ENCODE results near the gene MRPL49. TPM values are rescaled to one million over a fixed set of nuclear protein-coding genes. Genes with fewer than 3 reads are reported as not detected.

MRPL49 gene
- total and polyA plus RNA-seq, 9 of the 15 experiments (the other 6 are each of a cell fraction or from before 2014, with no cell fraction given), result 74.3 to 132 (median 91.2) TPM

DNA sequence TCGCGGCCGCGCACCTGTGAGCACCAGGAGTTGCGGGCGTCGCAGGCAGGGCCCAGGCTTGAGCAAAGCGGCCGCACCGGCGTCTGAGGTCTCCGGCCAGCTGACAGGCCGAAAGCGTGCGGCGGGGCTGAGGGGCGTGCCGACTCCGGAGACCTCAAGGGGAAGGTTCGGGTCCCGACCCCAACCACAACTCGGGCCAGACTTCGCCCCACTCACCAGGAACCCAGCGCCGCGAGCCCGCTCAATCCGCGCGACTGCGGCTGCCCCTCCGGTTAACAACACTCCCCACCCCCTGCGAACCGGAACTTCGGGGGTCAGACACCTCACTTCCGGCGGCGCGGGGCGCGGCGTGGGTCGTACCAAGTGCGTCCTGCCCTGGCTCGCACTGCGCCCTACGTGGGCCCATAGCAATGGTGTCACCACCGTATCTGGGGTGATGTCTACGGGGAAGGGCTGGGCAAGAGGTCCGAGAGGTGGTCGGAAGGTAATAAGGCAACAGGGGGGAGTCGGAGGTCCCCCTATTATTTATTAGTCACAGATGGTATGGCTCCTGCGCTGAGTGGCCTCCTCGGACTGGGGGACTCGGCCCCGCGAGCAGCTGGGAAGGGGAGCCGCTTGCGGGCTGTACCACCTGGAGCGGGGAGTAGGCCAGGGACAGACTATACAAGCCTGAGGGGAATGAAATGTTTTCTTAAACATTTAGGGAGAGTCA, 12.3 kb downstream of the MRPL49 start, which contains the start of gene SYVN1 (continued):
- TF ChIP-seq, protein P1, sequence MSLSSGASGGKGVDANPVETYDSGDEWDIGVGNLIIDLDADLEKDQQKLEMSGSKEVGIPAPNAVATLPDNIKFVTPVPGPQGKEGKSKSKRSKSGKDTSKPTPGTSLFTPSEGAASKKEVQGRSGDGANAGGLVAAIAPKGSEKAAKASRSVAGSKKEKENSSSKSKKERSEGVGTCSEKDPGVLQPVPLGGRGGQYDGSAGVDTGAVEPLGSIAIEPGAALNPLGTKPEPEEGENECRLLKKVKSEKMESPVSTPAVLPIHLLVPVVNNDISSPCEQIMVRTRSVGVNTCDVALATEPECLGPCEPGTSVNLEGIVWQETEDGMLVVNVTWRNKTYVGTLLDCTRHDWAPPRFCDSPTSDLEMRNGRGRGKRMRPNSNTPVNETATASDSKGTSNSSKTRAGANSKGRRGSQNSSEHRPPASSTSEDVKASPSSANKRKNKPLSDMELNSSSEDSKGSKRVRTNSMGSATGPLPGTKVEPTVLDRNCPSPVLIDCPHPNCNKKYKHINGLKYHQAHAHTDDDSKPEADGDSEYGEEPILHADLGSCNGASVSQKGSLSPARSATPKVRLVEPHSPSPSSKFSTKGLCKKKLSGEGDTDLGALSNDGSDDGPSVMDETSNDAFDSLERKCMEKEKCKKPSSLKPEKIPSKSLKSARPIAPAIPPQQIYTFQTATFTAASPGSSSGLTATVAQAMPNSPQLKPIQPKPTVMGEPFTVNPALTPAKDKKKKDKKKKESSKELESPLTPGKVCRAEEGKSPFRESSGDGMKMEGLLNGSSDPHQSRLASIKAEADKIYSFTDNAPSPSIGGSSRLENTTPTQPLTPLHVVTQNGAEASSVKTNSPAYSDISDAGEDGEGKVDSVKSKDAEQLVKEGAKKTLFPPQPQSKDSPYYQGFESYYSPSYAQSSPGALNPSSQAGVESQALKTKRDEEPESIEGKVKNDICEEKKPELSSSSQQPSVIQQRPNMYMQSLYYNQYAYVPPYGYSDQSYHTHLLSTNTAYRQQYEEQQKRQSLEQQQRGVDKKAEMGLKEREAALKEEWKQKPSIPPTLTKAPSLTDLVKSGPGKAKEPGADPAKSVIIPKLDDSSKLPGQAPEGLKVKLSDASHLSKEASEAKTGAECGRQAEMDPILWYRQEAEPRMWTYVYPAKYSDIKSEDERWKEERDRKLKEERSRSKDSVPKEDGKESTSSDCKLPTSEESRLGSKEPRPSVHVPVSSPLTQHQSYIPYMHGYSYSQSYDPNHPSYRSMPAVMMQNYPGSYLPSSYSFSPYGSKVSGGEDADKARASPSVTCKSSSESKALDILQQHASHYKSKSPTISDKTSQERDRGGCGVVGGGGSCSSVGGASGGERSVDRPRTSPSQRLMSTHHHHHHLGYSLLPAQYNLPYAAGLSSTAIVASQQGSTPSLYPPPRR (CRISPR knock-in tag; IDR thresholded peaks at IDR 0.05; ENCODE audit: borderline replicate concordance), result peak; percentile 87; the same call in 1 of the 2 replicates
- TF ChIP-seq GATAD2B (IDR thresholded peaks at IDR 0.05; ENCODE audit: borderline replicate concordance), result 0 out of 2 replicates have a peak, but pooled peaks have one; percentile 39
- peak; percentile 43 for TF ChIP-seq FUS (optimal IDR thresholded peaks at IDR 0.05; ENCODE audit: low read depth, low read length)
- TF ChIP-seq SRSF7 (optimal IDR thresholded peaks at IDR 0.05; ENCODE audit: low read depth, low read length), result no peak
- TF ChIP-seq, protein P2, sequence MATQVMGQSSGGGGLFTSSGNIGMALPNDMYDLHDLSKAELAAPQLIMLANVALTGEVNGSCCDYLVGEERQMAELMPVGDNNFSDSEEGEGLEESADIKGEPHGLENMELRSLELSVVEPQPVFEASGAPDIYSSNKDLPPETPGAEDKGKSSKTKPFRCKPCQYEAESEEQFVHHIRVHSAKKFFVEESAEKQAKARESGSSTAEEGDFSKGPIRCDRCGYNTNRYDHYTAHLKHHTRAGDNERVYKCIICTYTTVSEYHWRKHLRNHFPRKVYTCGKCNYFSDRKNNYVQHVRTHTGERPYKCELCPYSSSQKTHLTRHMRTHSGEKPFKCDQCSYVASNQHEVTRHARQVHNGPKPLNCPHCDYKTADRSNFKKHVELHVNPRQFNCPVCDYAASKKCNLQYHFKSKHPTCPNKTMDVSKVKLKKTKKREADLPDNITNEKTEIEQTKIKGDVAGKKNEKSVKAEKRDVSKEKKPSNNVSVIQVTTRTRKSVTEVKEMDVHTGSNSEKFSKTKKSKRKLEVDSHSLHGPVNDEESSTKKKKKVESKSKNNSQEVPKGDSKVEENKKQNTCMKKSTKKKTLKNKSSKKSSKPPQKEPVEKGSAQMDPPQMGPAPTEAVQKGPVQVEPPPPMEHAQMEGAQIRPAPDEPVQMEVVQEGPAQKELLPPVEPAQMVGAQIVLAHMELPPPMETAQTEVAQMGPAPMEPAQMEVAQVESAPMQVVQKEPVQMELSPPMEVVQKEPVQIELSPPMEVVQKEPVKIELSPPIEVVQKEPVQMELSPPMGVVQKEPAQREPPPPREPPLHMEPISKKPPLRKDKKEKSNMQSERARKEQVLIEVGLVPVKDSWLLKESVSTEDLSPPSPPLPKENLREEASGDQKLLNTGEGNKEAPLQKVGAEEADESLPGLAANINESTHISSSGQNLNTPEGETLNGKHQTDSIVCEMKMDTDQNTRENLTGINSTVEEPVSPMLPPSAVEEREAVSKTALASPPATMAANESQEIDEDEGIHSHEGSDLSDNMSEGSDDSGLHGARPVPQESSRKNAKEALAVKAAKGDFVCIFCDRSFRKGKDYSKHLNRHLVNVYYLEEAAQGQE (IDR thresholded peaks at IDR 0.05; ENCODE audit: borderline replicate concordance), result no peak
- TF ChIP-seq, protein P2 (CRISPR knock-in tag; IDR thresholded peaks at IDR 0.05; ENCODE audit: low read depth), result peak; percentile 70; the same call in 1 of the 2 replicates
- peak; percentile 3; the same call in 1 of the 2 replicates for TF ChIP-seq ATF1 (CRISPR knock-in tag; IDR thresholded peaks at IDR 0.05)
- TF ChIP-seq ATF1 (tag; IDR thresholded peaks at IDR 0.05), result peak; percentile 95
- peak; percentile 90 for TF ChIP-seq POLR2B (IDR thresholded peaks at IDR 0.05; ENCODE audit: low read depth, partially characterized antibody)
- peak; percentile 47; the same call in 1 of the 2 replicates for TF ChIP-seq TEAD4 (IDR thresholded peaks at IDR 0.05; ENCODE audit: low read length)
- no peak for TF ChIP-seq TEAD4 (CRISPR knock-in tag; IDR thresholded peaks at IDR 0.05; ENCODE audit: borderline replicate concordance)
- TF ChIP-seq, protein P3, sequence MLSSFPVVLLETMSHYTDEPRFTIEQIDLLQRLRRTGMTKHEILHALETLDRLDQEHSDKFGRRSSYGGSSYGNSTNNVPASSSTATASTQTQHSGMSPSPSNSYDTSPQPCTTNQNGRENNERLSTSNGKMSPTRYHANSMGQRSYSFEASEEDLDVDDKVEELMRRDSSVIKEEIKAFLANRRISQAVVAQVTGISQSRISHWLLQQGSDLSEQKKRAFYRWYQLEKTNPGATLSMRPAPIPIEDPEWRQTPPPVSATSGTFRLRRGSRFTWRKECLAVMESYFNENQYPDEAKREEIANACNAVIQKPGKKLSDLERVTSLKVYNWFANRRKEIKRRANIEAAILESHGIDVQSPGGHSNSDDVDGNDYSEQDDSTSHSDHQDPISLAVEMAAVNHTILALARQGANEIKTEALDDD (IDR thresholded peaks at IDR 0.05), result no peak
- no peak for TF ChIP-seq ZNF354B (CRISPR knock-in tag; IDR thresholded peaks at IDR 0.05)
- TF ChIP-seq, protein P4, sequence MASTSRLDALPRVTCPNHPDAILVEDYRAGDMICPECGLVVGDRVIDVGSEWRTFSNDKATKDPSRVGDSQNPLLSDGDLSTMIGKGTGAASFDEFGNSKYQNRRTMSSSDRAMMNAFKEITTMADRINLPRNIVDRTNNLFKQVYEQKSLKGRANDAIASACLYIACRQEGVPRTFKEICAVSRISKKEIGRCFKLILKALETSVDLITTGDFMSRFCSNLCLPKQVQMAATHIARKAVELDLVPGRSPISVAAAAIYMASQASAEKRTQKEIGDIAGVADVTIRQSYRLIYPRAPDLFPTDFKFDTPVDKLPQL (IDR thresholded peaks at IDR 0.05; ENCODE audit: extremely low read depth, insufficient read length), result no peak
